Stromal cell of bone marrow (primary cell): ENCODE measurements around the gene DNAJC17.

ENCODE experiments used
- DNase-seq: peaks from one replicate; pipeline ENCODE4 v3.0.0-alpha.2; 2012; ENCODE audit warnings: low read depth

DNAJC17 gene

DNA sequence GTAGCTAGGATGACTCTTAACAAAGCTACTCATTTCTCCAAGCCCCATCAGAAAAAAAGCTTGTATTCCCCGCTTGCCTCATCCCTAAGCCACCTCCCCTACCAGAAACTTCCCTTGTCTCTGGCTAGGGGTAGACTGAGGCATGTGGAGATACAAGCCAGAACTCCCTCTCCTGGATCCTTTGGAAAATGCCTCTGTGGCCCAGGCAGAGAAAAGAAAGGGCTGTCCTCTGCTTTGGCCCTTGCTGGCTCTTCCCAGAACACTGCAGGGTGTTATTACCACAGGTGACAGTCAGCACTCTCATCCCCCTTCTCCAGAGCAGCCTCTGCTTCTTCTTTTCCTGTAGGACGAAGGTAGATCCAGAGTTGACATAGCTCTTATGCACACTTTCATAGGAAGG, 67.4 kb downstream of the DNAJC17 start:
- DNase-seq: no peak

DNA sequence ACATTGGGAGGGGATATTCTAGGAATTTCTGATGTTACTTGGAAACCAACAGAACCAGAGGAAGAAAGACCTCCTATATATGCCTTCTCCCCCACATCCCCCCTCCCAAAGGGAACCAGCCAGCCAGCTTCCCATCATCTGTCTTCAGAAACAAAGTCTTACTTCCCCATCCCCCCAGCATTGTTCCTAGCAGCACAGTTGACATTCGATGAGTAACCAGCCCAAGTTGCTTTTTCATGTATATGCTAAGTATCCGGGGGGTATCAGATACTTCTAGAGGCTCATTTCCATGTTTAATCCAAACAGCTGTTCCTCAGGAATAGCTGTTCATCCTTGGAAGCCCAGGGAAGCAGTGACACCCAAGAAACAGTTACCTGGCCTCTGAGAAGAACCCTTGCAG, 68.2 kb downstream of the DNAJC17 start:
- DNase-seq: no peak

DNA sequence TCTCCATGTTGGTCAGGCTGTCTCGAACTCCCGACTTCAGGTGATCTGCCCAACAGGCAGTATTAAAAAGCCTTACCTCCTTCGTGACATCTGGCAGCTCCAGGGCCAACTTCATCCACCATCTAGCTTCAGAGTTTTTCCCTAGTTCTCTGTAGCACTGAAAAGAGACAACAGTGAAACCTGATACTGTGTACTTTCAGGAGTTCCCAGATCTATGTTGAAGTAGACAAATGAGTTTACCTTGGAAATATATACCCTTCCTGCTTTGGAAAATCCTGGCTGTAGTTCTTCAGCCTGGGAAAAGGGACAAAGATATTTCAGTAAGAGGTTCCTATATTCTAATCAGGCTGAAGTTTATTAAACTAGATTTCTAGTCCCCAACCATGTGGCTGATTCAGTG, 70.2 kb downstream of the DNAJC17 start:
- no peak for DNase-seq

DNA sequence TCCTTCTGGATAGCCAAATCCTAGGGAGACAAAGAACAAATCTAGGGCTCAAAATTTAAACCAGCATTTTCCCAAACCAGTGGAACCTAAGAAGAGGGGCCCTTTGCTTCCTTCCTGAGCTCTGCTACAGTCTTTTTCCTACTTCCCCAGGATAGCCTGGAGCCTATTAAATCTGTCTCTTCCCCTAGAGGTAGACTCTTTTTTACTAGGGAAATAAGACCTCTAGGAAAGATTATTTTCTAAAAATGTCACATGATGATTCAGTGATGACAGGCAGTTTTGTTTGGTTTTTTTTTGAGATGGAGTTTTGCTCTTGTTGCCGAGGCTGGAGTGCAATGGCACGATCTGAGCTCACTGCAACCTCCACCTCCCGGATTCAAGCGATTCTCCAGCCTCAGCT, 70.7 kb downstream of the DNAJC17 start:
- no peak for DNase-seq

DNA sequence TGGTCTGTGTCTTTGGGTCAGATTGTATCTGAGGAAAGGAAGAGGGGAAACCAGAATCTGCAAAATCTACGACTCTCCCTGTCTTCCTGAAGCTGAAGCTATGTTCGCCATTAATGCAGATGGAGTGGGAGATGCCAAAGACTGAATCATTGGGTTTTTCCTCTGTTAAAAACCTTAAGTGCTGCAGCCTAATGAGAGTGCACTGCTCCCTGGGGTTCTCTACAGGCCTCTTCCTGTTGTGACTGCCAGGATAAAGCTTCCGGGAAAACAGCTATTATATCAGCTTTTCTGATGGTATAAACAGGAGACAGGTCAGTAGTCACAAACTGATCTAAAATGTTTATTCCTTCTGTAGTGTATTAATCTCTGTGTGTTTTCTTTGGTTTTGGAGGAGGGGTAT, 76.2 kb downstream of the DNAJC17 start:
- DNase-seq: peak; percentile 18

DNA sequence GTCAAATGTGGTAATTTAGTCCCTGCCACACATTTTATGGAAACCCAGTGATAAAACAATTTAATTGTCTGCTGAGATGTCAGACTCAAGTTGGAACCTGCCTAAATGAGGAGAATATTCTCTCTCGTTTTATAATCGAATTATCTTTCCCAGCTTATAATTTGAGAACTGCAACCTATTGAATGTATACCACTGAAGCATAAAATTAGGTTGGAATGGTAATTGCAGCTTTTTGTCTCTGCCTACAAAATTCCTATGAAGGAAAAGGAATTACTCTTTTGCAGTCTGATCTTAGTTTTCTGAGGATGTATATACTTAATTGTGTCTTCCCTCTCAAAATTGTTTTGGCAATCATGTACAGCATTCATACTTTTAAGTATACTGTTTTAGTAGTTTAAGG, 83.4 kb downstream of the DNAJC17 start:
- no peak for DNase-seq

DNA sequence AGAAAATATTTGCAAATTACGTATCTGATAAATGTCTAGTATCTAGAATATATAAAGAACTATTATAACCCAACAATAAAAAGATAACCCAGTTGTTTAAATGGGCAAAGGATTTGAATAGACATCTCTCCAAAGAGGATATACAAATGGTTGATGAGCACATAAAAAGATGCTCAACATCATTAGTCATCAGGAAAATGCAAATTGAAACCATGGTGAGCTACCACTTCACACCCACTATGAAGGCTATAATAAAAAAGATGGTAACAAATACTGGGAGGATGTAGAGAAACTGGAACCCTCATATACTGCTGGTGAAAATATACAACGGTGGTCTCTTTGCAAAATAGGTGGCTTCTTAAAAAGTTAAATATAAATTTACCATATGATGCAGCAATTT, 84.3 kb downstream of the DNAJC17 start:
- DNase-seq: no peak

DNA sequence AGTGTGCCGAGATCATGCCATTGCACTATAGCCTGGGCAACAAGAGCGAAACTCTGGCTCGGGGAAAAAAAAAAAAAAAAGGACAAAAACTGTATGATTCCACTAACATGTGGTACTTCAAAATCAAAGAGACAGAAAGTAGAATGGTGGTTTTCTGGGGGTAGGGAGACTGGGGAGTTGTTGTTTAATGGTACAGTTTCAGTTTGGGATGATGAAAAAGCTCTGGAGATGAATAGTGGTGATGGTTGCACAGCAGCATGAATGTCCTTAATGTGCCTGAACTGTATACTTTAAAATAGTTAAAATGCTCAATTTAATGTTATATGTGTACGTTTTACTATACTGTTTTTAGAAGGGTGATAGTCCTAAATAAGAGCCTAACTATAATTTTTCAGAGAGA, 84.9 kb downstream of the DNAJC17 start:
- DNase-seq: no peak

DNA sequence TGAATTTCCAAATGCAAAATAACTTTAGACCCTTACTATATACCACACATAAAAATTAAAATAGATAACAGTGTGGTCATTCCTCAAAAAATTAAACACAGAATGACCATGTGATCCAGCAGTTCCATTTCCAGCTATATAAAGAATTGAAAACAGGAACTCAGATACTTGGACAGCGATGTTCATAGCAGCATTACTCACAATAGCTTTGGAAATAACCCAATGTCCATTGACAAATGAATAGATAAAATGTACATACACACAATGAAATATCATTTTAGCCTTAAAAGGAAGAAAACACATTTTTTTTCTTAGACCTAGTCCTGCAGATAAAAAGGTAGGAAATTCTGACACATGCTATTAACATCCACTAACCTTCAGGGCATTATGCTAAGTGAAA, 85.6 kb downstream of the DNAJC17 start:
- no peak for DNase-seq

DNA sequence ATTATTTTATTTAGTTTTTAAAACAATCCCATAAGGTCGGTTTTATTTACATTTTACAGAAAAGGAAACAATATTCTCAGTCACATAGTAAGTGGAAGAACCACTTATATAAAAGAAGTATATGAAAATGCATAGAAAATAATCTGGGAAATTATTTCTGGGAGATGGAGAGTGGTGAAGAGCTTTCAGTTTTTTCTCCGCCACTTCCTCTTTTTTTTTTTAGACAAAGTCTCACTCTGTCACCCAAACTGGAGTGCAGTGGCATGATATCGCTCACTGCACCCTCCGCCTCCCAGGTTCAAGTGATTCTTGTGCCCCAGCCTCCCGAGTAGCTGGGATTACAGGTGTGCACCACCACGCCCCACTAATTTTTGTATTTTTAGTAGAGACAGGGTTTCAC, 91.1 kb downstream of the DNAJC17 start:
- DNase-seq: no peak
